Activated naive CD4-positive, alpha-beta T cell treated with anti-CD3 and anti-CD28 coated beads, Interleukin-2, amount 10 ng/mL, durations not matched to agents 7 days and 5 days (primary cell): Measurements from ENCODE around the gene NRIP1.

ENCODE experiments used
- CTCF ChIA-PET: fragments of 350-600 bp; sonication (Branson Sonifier 250); formaldehyde crosslinking; loops from one replicate; lab custom pipeline; 2021; ENCODE audit warnings: antibody characterized with exemption; lab: Charles Lee
- DNase-seq: peaks from one replicate; pipeline ENCODE4 v3.0.0-alpha.2; 2020
- H3K27ac Mint-ChIP-seq: one replicate; pipeline ENCODE4 v1.8.0; 2021; ENCODE audit warnings: mild to moderate bottlenecking, moderate library complexity, mixed read lengths
- H3K27me3 Mint-ChIP-seq: one replicate; pipeline ENCODE4 v1.8.0; 2021; ENCODE audit warnings: mild to moderate bottlenecking, mixed read lengths
- H3K36me3 Mint-ChIP-seq: one replicate; pipeline ENCODE4 v1.8.0; 2021; ENCODE audit warnings: mixed read lengths
- H3K4me1 Mint-ChIP-seq: one replicate; pipeline ENCODE4 v1.8.0; 2021; ENCODE audit warnings: mixed read lengths
- H3K4me3 Mint-ChIP-seq: one replicate; pipeline ENCODE4 v1.8.0; 2021; ENCODE audit warnings: mild to moderate bottlenecking, moderate library complexity, mixed read lengths
- H3K9me3 Mint-ChIP-seq: one replicate; pipeline ENCODE4 v1.8.0; 2021; ENCODE audit warnings: mixed read lengths

NRIP1 gene

DNA sequence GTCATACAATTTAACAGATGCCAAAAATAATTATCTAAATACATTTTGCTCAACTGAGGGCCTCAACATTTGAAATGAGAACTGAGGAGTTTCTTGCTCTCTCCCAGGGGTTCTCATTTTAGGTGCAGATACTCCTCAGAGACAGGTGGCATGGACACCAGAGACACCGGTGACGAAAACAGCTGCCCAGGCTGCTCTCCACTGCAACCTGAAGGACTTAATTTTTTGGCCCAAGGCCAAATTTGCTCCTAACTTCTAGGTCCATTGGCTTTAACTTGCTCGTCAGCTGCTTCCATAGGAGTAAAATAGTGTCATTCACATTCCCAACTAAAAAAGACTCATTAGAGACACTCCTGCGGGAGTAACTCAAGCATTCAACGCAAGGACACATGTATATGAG, 87.0 kb downstream of the NRIP1 start:
- CTCF ChIA-PET, result no interaction called here
- no peak for DNase-seq

DNA sequence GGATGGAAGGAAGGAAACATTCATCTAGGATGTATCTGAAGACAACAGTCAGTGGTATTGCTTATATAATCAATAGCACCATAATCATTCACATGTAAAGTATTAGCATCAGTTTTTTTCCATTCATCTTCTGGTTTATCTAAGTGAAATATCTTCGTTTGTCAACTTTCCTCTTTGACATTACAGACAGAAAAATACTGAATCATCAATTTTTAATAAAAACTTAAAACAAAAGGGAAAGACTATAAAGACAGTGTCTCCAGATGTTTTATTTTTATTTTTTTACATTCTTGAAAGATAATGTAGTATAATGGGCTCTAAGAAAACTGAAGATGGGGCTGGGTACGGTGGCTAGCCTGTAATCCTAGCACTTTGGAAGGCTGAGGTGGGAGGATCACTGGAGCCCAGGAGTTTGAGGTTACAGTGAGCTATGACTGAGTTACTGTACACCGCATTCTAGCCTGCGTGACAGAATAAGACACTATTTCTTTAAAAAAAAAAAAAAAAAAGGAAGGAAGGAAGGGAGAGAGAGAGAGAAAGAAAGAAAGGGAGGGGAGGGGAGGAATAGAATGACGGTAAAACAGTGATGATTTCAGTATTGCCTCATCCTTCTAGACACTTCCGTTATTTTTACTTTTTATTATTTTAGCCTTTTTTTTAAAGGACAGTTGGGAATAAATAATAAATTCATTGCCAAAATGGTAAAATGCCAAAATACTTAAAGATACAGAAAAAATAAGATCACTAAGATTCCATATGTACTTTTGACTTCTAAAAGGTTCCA, 89.5 kb downstream of the NRIP1 start:
- Mint-ChIP-seq H3K4me1 (no peaks in the 10 kb centered on the region), H3K27ac (no peak overlapping the region)
- CTCF ChIA-PET, result no interaction called here

More for the DNA sequence above, 87.0 kb downstream of the NRIP1 start:
- Mint-ChIP-seq H3K27ac (no peak overlapping the region), H3K36me3 (no peaks in the 10 kb centered on the region), H3K9me3 (no peaks in the 10 kb centered on the region), H3K4me1 (no peaks in the 10 kb centered on the region), H3K27me3 (no peaks in the 10 kb centered on the region), H3K4me3 (no peak overlapping the region)

DNA sequence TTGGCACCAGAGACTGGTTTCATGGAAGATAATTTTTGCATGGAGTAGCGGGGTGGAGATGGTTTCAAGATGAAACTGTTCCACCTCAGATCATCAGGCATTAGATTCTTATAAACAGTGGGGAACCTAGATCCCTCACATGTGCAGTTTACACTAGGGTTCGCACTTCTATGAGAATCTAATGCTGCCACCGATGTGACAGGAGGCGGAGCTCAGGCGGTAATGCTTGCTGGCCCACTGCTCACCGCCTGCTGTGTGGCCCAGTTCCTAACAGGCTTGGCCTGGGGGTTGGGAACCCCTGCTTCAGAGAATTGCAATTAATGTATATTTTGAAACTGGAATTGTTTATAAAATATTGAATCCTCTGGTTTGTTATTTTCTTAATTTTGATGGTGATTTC, 92.1 kb downstream of the NRIP1 start:
- no peaks in the 10 kb centered on the region for H3K4me1 Mint-ChIP-seq
- no peak overlapping the region for H3K4me3 Mint-ChIP-seq
- no peaks in the 10 kb centered on the region for H3K9me3 Mint-ChIP-seq
- H3K36me3 Mint-ChIP-seq, result peaks cover 7% of the 10 kb centered on the region
- CTCF ChIA-PET, result no interaction called here
- H3K27ac Mint-ChIP-seq, result no peak overlapping the region
- no peaks in the 10 kb centered on the region for H3K27me3 Mint-ChIP-seq
- no peak for DNase-seq

More for the DNA sequence above, 89.5 kb downstream of the NRIP1 start:
- no peaks in the 10 kb centered on the region for H3K27me3 Mint-ChIP-seq
- no peaks in the 10 kb centered on the region for H3K9me3 Mint-ChIP-seq
- no peak for DNase-seq
- no peak overlapping the region for H3K4me3 Mint-ChIP-seq
- no peaks in the 10 kb centered on the region for H3K36me3 Mint-ChIP-seq

DNA sequence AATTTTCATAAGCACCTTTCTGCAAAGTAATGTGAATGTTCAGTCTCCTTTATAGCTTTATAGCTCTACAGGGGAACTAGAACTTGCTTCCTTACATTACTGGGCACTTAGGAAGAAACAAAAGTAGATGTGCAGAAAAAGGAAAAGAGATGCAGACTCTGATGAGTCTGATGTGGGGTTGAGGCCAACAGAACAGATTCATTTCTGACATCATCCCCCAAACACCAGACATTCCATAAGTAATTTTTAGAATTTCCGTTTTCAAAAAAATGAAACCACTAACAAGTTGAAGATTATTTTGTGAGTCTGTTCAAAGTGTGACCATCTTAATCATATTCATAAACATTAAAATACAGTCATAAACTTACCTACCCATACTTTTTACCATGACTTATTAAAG, 96.0 kb downstream of the NRIP1 start:
- Mint-ChIP-seq H3K9me3 (no peaks in the 10 kb centered on the region), H3K4me3 (no peak overlapping the region), H3K36me3 (peaks cover 28% of the 10 kb centered on the region), H3K4me1 (no peaks in the 10 kb centered on the region), H3K27me3 (no peaks in the 10 kb centered on the region), H3K27ac (no peak overlapping the region)
- DNase-seq, result no peak
- CTCF ChIA-PET, result no interaction called here

DNA sequence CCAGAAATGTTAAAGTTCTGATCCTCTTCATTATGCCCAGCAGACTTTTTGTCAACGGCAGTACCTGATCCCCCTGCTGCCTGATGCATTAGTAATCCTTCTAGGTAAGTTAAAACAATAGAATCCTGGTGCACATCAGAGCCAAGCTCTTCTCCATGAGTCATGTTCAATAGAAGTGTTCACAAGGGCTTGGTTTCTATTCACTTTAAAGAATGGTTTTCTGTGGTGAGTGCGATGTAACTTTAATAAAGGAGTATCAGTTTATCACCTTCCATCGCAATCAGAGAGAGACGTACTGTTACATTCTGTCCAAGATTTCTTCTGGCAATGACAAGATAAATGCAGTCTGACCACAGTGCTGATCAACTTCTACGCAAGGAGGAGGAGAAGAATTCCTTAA, 96.8 kb downstream of the NRIP1 start:
- CTCF ChIA-PET, result interaction anchor here (1.4 kb wide), 1 partner anchor 15 kb away, joined by 3 read pairs; no protein-coding TSS in a partner anchor
- DNase-seq, result no peak
- Mint-ChIP-seq H3K4me1 (no peaks in the 10 kb centered on the region), H3K9me3 (no peaks in the 10 kb centered on the region), H3K27me3 (no peaks in the 10 kb centered on the region), H3K27ac (no peak overlapping the region), H3K4me3 (no peak overlapping the region), H3K36me3 (peaks cover 28% of the 10 kb centered on the region)

DNA sequence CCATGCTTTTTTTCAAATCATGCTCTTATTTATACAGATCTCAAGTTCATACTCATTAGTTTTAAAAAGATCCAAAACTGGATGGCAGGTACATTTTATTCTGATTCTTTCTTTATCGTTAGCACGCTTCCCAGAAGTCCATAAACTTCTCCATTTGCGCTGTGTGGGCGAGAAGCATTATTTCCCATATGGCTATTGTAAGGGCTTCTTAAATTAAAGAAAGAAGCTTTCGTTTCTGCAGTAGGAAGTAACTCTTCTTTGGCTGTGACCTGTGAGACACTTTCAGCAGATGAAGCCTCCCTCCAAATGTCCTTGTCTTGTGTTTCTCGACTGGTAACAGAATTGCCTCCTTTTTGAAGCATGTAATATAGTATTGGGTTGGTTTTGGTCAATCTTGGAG, 100.2 kb downstream of the NRIP1 start:
- CTCF ChIA-PET, result no interaction called here
- Mint-ChIP-seq H3K27ac (no peak overlapping the region), H3K36me3 (peaks cover 28% of the 10 kb centered on the region), H3K9me3 (no peaks in the 10 kb centered on the region), H3K27me3 (no peaks in the 10 kb centered on the region), H3K4me3 (no peak overlapping the region), H3K4me1 (no peaks in the 10 kb centered on the region)
- DNase-seq, result no peak

DNA sequence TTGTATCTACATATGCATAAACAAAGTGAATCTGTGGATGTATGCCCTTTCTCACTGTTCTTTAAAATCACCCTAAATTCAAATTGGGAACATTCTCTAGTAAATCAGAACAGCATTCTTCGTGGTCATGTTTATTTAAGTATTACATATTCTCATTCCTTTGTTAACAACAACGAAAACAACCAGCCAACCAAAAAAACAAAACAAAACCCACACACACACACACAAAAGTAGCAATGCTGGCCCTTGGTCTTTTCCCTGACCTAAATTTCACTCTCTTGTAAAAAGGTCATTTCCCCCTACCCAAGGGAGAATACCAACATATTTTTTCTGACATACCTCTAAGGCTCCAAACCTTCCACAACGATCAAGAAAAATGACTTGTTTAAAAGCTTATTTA, 102.6 kb downstream of the NRIP1 start:
- no peaks in the 10 kb centered on the region for H3K27me3 Mint-ChIP-seq
- peaks cover 17% of the 10 kb centered on the region for H3K36me3 Mint-ChIP-seq
- no peaks in the 10 kb centered on the region for H3K4me1 Mint-ChIP-seq
- H3K9me3 Mint-ChIP-seq, result no peaks in the 10 kb centered on the region
- H3K4me3 Mint-ChIP-seq, result no peak overlapping the region
- no peak overlapping the region for H3K27ac Mint-ChIP-seq
- CTCF ChIA-PET, result no interaction called here
- DNase-seq, result no peak

DNA sequence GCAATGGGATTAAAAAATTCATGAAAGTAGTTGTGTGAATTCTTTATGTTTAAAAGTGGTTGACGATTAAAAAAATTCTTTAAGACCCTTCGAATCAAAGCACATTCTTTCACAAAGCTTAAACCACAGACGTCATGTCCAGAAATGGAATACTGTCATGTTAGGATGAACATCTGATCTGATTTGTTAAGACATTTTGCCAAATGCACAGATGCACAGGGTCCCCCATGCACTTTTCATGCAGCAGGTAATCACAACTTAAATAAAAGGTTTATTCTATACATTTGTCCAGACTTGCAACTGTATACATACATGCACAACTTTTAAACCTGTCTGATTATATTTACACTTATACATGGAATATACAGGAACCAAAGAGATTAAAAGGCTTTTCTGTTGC, 103.3 kb downstream of the NRIP1 start:
- H3K27ac Mint-ChIP-seq, result no peak overlapping the region
- H3K9me3 Mint-ChIP-seq, result no peaks in the 10 kb centered on the region
- H3K4me3 Mint-ChIP-seq, result no peak overlapping the region
- CTCF ChIA-PET, result no interaction called here
- no peaks in the 10 kb centered on the region for H3K4me1 Mint-ChIP-seq
- peaks cover 10% of the 10 kb centered on the region for H3K36me3 Mint-ChIP-seq
- no peak for DNase-seq
- no peaks in the 10 kb centered on the region for H3K27me3 Mint-ChIP-seq

DNA sequence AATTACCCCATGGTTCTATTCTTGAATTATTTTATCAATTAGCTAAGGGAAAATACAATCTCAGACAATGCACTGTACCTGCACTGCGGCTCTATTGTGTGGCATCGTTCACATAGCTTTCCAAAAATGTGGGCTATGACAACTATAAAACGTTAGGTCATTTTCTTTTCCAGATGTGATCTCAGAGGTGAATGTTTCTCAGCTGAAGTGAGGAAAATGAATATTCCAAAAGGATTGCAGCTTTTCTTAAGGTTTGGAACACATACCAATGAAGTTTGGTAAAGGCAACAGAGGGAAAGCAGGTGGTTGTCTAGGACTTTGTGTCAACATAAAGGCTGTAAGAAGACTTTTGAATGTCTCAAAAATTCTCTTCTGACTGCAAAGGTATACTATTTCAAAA, 105.5 kb downstream of the NRIP1 start:
- Mint-ChIP-seq H3K4me1 (no peaks in the 10 kb centered on the region), H3K4me3 (no peak overlapping the region), H3K9me3 (no peaks in the 10 kb centered on the region), H3K27ac (no peak overlapping the region), H3K27me3 (no peaks in the 10 kb centered on the region), H3K36me3 (no peaks in the 10 kb centered on the region)
- CTCF ChIA-PET, result no interaction called here
- no peak for DNase-seq

DNA sequence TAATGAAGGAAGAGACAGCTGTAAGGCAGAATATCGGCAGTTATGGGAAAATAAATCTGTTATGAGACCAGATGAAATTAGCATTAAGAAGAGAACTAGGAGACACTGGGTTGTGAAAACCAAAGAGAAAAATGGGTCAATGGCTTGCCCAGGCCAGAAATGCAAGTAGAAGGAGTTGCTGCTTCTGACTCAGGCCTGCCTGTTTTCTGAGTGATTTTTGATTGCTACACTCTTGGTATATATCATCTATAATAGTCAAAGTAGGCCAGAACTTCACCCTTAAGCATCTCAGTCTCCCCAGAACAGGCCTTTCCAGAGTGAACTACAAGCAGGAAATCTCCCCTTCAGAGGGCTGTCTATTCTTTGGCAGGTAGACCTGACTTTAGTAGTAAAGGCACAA, 107.0 kb downstream of the NRIP1 start:
- Mint-ChIP-seq H3K27ac (no peak overlapping the region), H3K36me3 (no peaks in the 10 kb centered on the region), H3K9me3 (no peaks in the 10 kb centered on the region), H3K4me3 (no peak overlapping the region), H3K4me1 (no peaks in the 10 kb centered on the region), H3K27me3 (no peaks in the 10 kb centered on the region)
- CTCF ChIA-PET, result no interaction called here
- no peak for DNase-seq

DNA sequence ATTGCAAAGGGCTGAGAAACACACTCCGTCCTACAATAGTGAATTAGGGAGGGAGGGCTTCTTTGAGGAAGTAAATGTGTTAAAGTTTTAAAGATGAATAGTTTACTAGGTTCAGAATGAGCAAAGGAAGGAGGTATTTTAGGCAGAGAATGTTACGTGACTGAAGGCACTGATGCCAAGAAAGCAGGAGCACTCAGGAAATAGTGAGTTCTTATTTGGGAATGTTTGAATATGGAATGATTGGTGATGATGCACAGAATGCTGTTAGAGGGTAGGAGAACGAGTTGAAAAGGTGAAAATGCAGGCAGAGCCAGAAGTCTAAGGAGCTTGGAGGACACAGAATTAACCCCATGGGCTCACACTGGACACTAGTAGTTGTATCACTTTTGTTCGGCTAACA, 108.0 kb downstream of the NRIP1 start:
- no peak for DNase-seq
- H3K27ac Mint-ChIP-seq, result no peak overlapping the region
- H3K4me1 Mint-ChIP-seq, result no peaks in the 10 kb centered on the region
- H3K27me3 Mint-ChIP-seq, result no peaks in the 10 kb centered on the region
- CTCF ChIA-PET, result no interaction called here
- H3K4me3 Mint-ChIP-seq, result no peak overlapping the region
- no peaks in the 10 kb centered on the region for H3K9me3 Mint-ChIP-seq
- no peaks in the 10 kb centered on the region for H3K36me3 Mint-ChIP-seq

DNA sequence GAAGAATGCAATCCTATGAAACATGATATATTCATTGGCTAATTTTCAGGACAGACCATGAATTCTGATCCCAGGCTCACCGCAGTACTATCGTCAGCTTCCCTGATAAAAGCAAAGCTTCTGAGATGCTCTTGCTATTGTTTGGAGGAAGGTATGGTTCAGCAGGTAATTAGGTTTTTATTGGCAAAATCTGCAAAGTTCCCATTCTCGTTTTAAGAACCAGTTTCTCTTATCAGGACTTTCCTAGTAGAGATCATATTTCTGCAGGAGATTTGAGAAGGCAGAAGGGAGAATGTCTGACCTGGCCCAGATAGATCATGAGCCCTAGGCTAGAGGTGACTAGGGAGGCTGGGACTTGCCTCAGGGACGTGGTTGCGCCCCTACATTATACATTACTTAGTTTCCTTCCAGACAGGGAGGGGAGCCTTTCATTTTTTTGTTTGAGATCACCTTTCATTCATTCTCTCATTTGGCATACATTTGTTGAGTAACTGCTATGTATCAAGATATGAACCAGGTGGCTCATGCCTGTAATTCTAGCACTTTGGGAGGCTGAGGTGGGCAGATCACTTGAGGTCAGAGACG, 108.8 kb downstream of the NRIP1 start:
- Mint-ChIP-seq H3K27me3 (no peaks in the 10 kb centered on the region), H3K27ac (no peak overlapping the region), H3K36me3 (no peaks in the 10 kb centered on the region), H3K4me1 (no peaks in the 10 kb centered on the region), H3K9me3 (no peaks in the 10 kb centered on the region), H3K4me3 (no peak overlapping the region)
- DNase-seq, result no peak
- CTCF ChIA-PET, result no interaction called here

DNA sequence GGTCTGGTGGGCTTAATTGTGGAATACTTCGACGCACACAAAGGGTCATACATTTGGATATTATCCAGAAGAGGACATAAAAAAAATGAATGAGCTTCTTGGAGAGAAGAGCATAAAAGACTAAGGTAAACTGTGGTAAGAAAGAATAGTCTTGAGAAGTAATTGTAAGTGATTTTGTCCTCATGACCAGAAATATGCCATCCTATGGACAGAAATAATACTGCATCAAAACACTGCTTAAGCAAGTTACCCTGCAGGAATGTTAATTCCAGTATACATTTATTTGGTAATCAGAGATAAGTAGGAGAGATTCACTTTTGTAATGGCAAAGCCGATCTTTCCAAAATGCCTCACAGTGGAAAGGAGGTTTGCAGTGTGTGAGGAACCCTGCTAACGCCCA, 111.9 kb downstream of the NRIP1 start:
- Mint-ChIP-seq H3K36me3 (no peaks in the 10 kb centered on the region), H3K9me3 (peaks cover 2% of the 10 kb centered on the region)

DNA sequence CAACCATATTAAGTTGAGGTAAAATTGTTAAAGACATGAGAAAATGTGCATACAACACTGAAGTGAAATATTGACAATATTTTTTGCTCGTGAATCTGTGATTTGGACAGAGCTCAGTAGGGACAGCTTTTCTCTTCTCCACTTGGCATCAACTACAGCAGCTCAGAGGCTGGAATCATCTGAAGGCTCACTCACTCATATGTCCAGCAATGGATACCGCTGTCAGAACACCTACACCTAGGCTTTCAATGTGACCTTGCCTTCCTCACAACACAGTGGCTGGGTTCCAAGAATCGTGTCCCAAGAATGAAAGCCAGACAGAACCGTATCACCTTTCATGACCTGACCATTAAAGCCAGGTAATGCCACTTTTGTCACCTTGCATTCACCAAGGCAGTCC, 115.2 kb downstream of the NRIP1 start:
- H3K4me1 Mint-ChIP-seq, result no peaks in the 10 kb centered on the region
- CTCF ChIA-PET, result no interaction called here

More for the DNA sequence above, 111.9 kb downstream of the NRIP1 start:
- Mint-ChIP-seq H3K4me1 (no peaks in the 10 kb centered on the region), H3K27me3 (no peaks in the 10 kb centered on the region), H3K4me3 (no peak overlapping the region), H3K27ac (no peak overlapping the region)
- CTCF ChIA-PET, result interaction anchor here (1.2 kb wide), 1 partner anchor 142 kb away, joined by 4 read pairs; no protein-coding TSS in a partner anchor
- DNase-seq, result no peak

DNA sequence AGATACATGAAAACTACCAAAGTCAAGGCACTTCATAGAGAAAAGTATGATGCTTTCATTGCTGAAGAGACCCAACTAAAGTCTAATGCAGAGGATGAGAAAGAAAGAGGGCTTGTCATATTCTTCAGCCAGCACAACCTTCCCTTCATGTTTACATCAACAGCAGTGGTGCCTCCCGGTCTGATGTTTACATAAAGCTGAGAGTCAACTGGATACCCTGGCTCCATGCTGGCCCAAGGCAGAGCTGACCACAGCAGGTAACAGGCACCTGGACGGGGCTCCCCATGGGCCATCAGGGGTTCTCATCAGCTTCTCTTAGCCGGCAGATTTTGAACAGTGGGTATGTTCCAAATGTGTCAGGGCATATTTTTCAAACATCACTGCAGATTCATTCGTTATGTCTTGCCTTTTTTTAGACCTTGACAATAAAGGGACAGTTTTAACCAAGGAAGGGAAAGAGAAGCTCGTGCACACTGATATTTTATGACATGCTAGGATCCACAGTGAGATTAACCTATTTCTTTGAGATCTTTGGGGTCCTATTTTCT, 117.1 kb downstream of the NRIP1 start:
- no peak for DNase-seq
- no peaks in the 10 kb centered on the region for H3K4me1 Mint-ChIP-seq
- H3K36me3 Mint-ChIP-seq, result no peaks in the 10 kb centered on the region
- CTCF ChIA-PET, result no interaction called here
- H3K9me3 Mint-ChIP-seq, result peaks cover 2% of the 10 kb centered on the region
- H3K27me3 Mint-ChIP-seq, result no peaks in the 10 kb centered on the region
- H3K4me3 Mint-ChIP-seq, result no peak overlapping the region
- H3K27ac Mint-ChIP-seq, result no peak overlapping the region

More for the DNA sequence above, 115.2 kb downstream of the NRIP1 start:
- H3K9me3 Mint-ChIP-seq, result peaks cover 2% of the 10 kb centered on the region
- no peak overlapping the region for H3K4me3 Mint-ChIP-seq
- DNase-seq, result no peak
- H3K27ac Mint-ChIP-seq, result no peak overlapping the region
- H3K27me3 Mint-ChIP-seq, result no peaks in the 10 kb centered on the region
- H3K36me3 Mint-ChIP-seq, result no peaks in the 10 kb centered on the region
